GM18511 (cell line): ENCODE results near the gene MAPKAPK2.
"Not testable (repeated sequence)": the region's sequence is repeated elsewhere in the genome, so short reads cannot be mapped to it uniquely, and the experiment has no call there.

Experiments used
- ATAC-seq: cut with Tn5 transposase; IDR thresholded peaks from one replicate; pipeline ENCODE4 v1.9.1; 2021; ENCODE audit warnings: mild to moderate bottlenecking, moderate library complexity; ENCODE audit not compliant: unreplicated experiment

Gene MAPKAPK2

DNA sequence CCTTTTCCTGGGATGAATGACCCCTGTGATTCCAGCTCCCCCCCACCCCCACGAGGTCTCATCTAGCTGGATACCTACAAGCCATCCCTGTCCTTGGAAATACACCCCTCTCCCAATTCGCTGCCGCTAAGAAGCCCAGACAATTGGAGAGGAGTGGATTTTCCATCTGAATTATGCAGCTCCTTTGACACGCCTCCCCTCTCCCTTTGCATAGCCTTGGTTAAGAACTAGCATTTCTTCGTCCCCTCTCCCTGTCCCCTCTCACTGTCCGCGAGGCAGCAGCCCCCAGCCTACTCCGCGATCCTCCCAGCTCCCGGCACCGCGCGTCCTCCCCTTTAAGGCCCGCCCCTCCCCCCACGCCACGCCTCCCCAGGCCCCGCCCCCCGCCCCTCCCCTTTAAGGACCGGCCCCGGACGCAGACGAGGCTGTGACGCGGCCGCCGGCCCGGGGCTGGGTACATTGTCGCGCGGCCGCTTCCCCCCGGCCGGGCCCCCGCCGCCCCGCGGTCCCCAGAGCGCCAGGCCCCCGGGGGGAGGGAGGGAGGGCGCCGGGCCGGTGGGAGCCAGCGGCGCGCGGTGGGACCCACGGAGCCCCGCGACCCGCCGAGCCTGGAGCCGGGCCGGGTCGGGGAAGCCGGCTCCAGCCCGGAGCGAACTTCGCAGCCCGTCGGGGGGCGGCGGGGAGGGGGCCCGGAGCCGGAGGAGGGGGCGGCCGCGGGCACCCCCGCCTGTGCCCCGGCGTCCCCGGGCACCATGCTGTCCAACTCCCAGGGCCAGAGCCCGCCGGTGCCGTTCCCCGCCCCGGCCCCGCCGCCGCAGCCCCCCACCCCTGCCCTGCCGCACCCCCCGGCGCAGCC, at the start of gene MAPKAPK2:
TSS of gene MAPKAPK2 (plus strand) at position 428 of the 856 bp plus-strand sequence. CDS start at position 753, 325 bp downstream.
- peak; percentile 40 for ATAC-seq

- peak; percentile 93 for ATAC-seq
Measured at GRCh38 chr1:206635080-206635977, 49.4 kb upstream of the MAPKAPK2 start, which contains the start of gene DYRK3. TSS of gene DYRK3 (plus strand) at chr1:206635536. CDS start at chr1:206635704, 168 bp downstream.

- peak; percentile 9 for ATAC-seq
Measured at GRCh38 chr1:206635978-206636345, 48.7 kb upstream of the MAPKAPK2 start.

GRCh38 chr1:206636671-206637070, 48.0 kb upstream of the MAPKAPK2 start:
- no peak for ATAC-seq

DNA sequence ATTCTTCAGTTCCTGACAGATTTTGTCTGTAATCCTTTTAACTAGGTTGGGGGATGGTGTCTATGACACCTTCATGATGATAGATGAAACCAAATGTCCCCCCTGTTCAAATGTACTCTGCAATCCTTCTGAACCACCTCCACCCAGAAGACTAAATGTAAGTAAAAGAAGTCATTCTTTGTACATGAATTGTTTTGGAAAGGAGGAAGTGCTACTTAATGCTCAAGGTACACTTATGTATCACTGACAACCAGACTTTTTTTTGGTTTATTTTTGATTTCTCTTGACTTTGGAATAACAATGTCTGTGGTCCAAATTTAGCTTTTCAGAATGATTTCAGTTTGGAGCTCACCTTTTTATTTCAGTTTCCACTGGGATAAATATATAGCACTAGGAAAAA, 47.1 kb upstream of the MAPKAPK2 start:
- no peak for ATAC-seq

DNA sequence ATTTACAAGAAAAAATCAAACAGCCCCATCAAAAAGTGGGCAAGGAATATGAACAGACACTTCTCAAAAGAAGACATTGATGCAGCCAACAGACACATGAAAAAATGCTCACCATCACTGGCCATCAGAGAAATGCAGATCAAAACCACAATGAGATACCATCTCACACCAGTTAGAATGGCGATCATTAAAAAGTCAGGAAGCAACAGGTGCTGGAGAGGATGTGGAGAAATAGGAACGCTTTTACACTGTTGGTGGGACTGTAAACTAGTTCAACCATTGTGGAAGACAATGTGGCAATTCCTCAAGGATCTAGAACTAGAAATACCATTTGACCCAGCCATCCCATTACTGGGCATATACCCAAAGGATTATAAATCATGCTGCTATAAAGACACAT, 42.6 kb upstream of the MAPKAPK2 start:
- not testable (repeated sequence) for ATAC-seq

DNA sequence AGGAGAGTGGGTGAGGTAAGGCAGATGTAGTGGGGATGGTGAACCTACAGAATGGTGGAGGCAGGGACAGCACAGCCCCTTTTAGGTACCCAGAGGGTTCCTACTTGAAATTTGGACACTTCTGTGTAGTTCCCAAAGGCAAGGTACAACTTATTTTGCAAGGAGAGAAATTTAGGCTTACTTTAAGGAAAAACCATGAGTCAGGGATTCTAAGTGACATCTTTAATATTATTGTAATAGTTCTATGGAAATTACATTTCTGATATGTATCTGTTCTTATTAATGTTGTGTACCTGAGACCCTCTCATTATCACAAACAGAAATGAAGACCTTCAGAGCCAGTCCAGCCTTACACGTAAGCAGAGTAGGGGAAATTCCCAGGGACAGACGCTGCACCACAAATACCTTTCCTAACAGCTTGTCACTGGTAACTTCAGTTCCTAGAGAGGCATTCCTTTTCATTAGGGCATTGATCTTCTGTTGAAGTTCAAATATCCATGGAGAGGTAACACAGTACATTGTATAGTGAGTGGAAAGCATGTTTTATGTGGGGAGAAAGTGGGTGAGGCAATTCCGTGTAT, 41.5 kb upstream of the MAPKAPK2 start:
- no peak for ATAC-seq

DNA sequence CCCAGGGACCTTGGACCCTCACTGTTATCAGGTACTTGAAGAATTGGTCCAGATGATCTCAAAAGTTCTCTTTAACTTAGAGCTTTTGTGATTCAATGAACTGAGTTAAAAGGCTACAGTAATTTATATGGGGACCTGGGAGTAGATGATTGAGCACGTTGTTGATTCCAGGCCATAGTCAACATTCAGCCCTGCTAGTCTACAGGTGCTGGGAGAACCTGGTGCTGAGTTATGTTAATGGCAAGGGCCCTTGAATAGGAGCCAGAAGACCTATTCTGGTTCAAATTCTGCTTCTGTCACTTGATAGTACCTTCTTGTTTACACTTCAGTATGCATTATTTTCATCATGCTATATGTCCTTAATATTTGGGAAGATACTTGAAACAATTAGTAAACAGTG, 38.2 kb upstream of the MAPKAPK2 start:
- no peak for ATAC-seq

DNA sequence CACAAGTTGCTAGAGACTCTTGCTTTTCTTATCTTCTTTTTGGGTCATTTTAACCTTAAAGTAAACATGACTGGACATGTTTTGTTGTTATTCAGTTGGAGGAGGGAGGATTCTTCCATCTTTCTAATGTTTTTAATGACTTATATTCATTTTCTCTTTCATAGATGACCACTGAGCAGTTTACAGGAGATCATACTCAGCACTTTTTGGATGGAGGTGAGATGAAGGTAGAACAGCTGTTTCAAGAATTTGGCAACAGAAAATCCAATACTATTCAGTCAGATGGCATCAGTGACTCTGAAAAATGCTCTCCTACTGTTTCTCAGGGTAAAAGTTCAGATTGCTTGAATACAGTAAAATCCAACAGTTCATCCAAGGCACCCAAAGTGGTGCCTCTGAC, 37.5 kb upstream of the MAPKAPK2 start:
- no peak for ATAC-seq

DNA sequence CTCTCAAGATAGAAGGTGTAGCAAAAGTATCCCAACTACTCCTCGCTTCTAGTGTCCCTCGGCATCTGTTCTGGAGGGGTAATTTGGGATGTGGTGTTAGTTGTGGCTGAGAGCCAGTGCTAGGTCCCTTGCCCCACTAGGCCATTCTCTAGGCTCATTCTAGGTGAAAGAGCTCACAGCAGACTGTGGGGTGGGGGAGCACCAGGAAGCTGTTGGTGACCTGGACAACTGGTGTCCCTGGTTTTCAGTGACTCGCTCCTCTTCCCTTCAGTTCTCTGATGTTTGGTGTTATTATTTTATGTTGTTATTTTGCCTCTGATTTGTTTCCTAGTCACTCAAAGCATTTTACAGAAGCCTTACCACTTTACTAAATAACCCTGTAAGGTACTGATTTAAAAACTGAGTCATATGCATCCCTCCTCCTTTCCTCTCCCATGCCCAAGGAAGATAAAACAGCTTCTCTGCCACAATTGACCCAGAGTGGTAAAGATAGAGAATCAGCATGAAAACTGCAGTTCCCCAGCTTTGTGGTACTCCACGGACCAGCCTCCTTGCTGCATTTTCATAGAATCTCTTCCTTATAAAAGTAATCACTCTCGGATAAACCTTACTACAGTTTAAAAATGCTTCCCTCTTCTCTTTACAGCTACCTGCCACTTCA, 35.3 kb upstream of the MAPKAPK2 start:
- ATAC-seq = no peak

GRCh38 chr1:206651014-206651413, 33.7 kb upstream of the MAPKAPK2 start:
- ATAC-seq = no peak

DNA sequence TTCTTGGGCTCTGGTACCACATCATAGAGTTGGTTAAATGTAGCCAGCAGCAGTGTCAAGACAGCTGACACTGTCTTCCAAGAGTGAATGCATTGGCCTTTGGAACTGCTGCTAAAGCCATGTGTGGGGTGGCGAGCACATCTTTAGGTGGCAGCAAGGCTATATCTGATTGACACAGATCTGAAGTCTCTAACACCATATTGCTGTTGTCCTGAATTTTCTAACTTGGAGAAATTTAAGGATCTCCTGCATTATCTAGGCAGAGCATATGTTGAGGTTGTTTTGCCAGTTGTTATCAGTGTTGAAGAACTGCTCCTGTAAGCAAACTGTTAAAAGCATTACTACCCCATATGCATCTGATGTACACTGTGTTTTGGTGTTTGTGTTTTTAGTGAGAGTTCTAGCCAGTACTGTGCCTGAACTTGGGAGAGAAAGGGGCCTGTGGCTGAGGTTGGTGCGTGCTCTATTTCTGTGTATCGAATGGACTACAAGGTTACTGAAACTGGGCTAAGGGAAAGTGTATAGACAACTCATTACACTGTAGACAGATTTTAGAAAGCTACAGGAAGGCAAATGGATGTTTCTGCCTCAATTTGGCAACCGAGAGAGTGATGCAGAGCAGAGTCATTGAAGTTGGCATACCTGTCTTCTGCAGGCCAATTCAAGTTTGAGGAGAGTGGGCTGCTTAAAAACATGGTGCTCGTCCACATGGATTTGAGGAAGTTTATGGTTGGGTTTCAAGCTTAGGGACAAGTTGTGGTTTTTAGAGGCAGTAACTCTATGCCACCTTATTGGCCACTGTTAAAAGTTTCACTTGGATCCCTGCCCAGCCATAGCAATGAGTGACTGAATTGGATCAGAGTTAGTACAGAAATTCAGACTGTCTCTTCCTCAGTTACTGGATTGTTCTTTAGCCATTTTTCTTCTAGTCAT, 32.5 kb upstream of the MAPKAPK2 start:
- no peak for ATAC-seq

DNA sequence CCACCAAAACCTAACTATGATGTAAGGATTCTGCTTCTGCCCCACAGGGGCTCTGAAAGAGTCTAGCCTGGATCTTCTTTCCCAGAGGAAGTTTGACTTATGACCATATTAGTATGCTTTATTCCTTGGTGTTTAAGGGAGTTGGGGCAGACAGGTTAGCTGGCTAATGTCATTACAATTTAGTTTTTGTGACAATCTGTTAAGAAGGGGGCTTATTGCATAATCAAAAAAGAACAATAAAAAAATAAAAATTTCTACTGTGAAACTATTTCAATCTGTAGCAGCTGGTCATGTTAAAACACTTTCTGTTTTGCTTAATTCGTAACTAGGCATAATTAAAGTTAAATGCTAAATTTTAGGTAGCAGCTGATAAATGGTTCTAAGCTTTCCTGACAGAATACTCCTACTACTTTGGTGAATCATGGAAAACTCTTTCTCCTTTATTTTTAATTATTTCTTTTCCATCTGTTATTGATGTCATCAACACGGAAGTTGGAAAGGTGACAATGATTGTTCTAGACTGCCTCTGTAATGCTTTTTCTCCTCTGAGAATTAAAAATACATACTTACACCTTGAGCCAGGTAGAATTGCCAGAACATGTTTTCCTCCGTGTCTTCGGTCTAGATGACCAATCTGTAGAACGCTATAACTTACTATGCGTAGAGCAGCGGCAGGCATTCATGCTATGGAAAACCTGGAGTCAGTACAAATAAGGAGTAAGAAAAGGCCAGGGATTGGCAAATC, 30.8 kb upstream of the MAPKAPK2 start:
- no peak for ATAC-seq

DNA sequence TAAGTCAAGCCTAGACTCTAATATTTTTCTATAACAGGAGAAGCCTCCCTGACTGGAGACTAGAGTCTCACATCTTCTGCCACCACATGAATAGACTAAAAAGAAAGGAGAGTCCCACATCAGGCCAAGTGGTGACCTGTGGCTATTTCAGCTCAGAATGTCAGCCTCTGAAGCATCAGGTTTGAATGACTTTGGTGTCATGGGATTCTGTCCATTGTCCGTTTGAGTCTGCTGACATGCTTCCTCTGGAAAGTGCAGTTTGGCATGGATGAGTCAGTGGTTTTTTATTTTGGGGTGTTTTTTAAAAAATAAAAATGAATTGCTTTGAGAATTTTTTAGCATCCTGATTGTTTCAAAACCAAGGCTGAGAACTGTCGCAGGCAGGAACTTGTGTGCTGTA, 29.9 kb upstream of the MAPKAPK2 start:
- no peak for ATAC-seq

DNA sequence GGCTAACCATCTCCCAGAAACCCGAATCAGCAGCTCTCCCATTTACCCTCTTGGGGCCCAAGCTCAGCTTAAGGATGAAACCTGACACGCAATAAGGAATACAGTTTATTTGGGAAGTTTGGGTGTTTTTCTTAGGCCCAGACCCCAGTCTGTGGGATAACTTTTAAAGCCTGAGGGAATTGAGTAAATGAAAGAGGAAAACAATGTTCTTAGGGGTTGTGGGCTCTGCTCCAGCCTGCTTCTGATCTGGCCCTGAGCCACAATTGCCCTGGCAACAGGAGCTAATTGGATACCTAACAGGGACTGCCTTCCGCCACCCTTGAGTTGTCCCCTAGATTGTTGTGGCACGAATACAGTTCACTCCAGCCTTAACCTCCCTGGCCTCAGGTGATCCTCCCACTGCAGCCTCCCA, 29.2 kb upstream of the MAPKAPK2 start:
- ATAC-seq = no peak

GRCh38 chr1:206656936-206657335, 27.8 kb upstream of the MAPKAPK2 start:
- no peak for ATAC-seq

- ATAC-seq = no peak
Measured at GRCh38 chr1:206657751-206658150, 27.0 kb upstream of the MAPKAPK2 start.

DNA sequence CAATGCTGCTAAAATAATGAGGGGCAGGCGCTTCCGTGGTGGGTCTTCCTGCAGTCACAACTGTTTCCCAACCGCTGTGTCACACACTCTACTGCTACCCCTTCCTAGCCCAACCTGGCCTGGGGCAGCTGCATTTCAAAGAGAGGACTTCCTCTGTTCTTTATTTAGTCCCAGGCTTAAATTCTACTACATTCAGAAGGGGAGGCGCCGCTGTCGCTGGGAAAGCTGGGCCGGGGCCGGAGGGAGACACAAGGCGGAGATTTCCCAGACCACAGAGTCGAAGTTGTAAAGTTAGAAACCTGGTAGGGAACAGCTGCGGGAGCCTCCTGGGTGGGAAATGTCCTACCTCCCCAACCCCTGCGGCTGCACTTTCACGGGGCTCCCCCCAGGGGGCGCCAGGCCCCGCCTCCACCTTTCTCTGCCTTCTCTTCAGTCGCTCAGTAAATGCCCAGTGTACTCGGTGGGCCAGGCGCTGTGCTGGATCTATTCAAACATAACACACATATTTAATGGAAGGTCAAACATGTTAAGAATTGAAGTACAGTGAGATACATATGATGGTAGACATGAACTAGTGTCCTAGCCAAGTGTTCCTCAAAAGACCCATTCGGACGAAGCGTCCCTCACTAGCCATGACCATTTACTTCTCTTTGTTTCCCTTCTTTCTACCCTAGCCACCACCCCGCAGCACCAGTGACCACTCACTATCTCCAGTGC, 26.3 kb upstream of the MAPKAPK2 start:
- no peak for ATAC-seq

DNA sequence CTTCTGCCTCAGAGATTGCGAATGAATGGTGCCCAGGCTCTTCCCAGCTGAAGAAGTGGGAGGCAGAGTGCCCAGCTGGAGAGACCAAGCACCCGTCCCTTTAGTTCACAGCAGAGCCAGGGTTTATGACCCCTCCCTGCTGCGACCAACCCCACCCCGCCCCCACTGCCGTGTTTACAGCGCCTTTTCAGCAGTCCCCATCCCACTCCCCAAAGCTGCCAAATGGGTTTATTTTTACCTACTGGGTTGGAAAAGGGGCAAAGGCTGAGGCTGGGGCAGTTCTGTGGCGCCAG, 25.8 kb upstream of the MAPKAPK2 start:
- no peak for ATAC-seq
